HG02884 (cell line): ENCODE data around the gene CACNG3.
"Not testable (repeated sequence)": the region's sequence is repeated elsewhere in the genome, so short reads cannot be mapped to it uniquely, and the experiment has no call there.

Experiments used
- ATAC-seq: cut with Tn5 transposase; IDR thresholded peaks from one replicate; pipeline ENCODE4 v1.9.1; 2021; ENCODE audit warnings: mild to moderate bottlenecking, moderate library complexity; ENCODE audit not compliant: unreplicated experiment

CACNG3 gene

GRCh38 chr16:24255456-24256371 is at the start of gene CACNG3:
CACNG3 (plus strand) TSS chr16:24256335; CDS start chr16:24256755, 420 bp downstream.
- ATAC-seq, result no peak

GRCh38 chr16:24206926-24207325 is 49.2 kb upstream of the CACNG3 start:
- ATAC-seq, result no peak

- ATAC-seq, result no peak
Observed at GRCh38 chr16:24208710-24209109, 47.4 kb upstream of the CACNG3 start.

GRCh38 chr16:24214992-24215391 is 41.1 kb upstream of the CACNG3 start:
- no peak for ATAC-seq

- ATAC-seq, result no peak
Observed at GRCh38 chr16:24216961-24217360, 39.2 kb upstream of the CACNG3 start.

GRCh38 chr16:24217461-24217860 is 38.7 kb upstream of the CACNG3 start:
- ATAC-seq, result no peak

- no peak for ATAC-seq
Observed at GRCh38 chr16:24218299-24218698, 37.8 kb upstream of the CACNG3 start.

- ATAC-seq, result no peak
Observed at GRCh38 chr16:24221219-24221618, 34.9 kb upstream of the CACNG3 start.

- ATAC-seq, result no peak
Observed at GRCh38 chr16:24228514-24228913, 27.6 kb upstream of the CACNG3 start.

GRCh38 chr16:24232936-24233335 is 23.2 kb upstream of the CACNG3 start:
- no peak for ATAC-seq

- no peak for ATAC-seq
Observed at GRCh38 chr16:24234737-24235136, 21.4 kb upstream of the CACNG3 start.

GRCh38 chr16:24235806-24236205 is 20.3 kb upstream of the CACNG3 start:
- no peak for ATAC-seq

GRCh38 chr16:24238846-24239245 is 17.3 kb upstream of the CACNG3 start:
- not testable (repeated sequence) for ATAC-seq

GRCh38 chr16:24246911-24247607 is 9.1 kb upstream of the CACNG3 start:
- no peak for ATAC-seq

- no peak for ATAC-seq
Observed at GRCh38 chr16:24253192-24253591, 2.9 kb upstream of the CACNG3 start.

- ATAC-seq, result no peak
Observed at GRCh38 chr16:24257958-24258357, 1.8 kb downstream of the CACNG3 start.

GRCh38 chr16:24258791-24259190 is 2.7 kb downstream of the CACNG3 start:
- no peak for ATAC-seq

- no peak for ATAC-seq
Observed at GRCh38 chr16:24262816-24263215, 6.7 kb downstream of the CACNG3 start.

GRCh38 chr16:24270721-24271442 is 14.7 kb downstream of the CACNG3 start:
- ATAC-seq, result no peak

GRCh38 chr16:24272379-24272778 is 16.2 kb downstream of the CACNG3 start:
- ATAC-seq, result no peak

GRCh38 chr16:24273508-24274182 is 17.5 kb downstream of the CACNG3 start:
- ATAC-seq, result no peak
